WI38 (cell line): ENCODE data around the gene AP5Z1.

ENCODE experiments used
- H3K4me3 ChIP-seq: 2 replicates; pipeline ENCODE4 v1.5.1; 2011; ENCODE audit warnings: low read depth, mild to moderate bottlenecking, control low read depth, low read length
- CTCF ChIP-seq: IDR thresholded peaks from 2 replicates; pipeline ENCODE4 v1.5.1; 2012; ENCODE audit warnings: low read depth, mild to moderate bottlenecking, control low read depth, low read length

Gene AP5Z1

GRCh38 chr7:4808026-4808425, 32.6 kb downstream of the AP5Z1 start:
- no peak for TF ChIP-seq CTCF
- no peak overlapping the region for H3K4me3 ChIP-seq

DNA sequence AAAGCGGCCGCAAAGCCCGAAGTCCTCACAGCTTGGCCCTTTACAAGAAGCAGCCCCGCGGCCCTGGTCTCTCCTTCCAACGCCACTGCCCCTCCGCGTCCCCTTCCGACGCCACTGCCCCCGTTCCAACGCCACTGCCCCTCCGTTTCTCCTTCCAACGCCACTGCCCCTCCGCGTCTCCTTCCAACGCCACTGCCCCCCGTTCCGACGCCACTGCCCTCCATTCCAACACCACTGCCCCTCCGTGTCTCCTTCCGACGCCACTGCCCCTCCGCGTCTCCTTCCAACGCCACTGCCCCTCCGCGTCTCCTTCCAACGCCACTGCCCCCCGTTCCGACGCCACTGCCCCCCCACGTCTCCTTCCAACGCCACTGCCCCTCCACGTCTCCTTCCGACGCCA, 33.1 kb downstream of the AP5Z1 start:
- H3K4me3 ChIP-seq: no peak overlapping the region

DNA sequence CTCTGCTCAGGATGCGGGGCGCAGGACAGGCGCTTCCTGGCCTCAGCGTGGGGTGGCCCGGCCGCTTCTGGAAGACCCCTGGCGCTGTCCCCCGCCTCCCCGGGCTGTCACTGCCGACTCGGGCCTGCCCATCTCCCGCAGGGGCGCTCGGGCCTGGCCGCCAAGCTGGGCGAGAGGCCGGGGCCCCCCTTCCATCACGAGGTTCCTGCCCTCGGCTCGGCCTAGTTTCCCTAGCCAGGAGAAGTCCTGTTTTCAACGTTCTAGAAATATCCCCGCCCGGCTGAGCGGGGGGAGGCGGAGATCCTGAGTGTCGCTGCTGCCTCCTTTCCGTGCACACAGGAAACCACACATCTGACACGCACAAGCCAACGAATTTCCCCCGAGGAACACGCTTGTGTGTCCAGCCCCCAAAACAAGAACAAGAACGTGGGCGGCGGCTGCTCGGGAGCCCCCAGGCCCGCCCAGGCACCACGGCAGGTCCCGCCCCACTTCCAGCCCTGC, 33.7 kb downstream of the AP5Z1 start:
- H3K4me3 ChIP-seq: no peak overlapping the region
- no peak for TF ChIP-seq CTCF

More for the DNA sequence above, 33.1 kb downstream of the AP5Z1 start:
- no peak for TF ChIP-seq CTCF

- H3K4me3 ChIP-seq: no peak overlapping the region
- TF ChIP-seq CTCF: no peak
Measured at GRCh38 chr7:4809666-4810065, 34.2 kb downstream of the AP5Z1 start.

- no peak overlapping the region for H3K4me3 ChIP-seq
- TF ChIP-seq CTCF: no peak
Measured at GRCh38 chr7:4814433-4814832, 39.0 kb downstream of the AP5Z1 start.

GRCh38 chr7:4815121-4815520, 39.7 kb downstream of the AP5Z1 start:
- TF ChIP-seq CTCF: no peak
- H3K4me3 ChIP-seq: no peak overlapping the region

- no peak overlapping the region for H3K4me3 ChIP-seq
- TF ChIP-seq CTCF: no peak
Measured at GRCh38 chr7:4815609-4816418, 40.4 kb downstream of the AP5Z1 start.
